BJ (cell line): ENCODE data around the gene UBE2D2. TPM values are rescaled to one million over a fixed set of nuclear protein-coding genes. Genes with fewer than 3 reads are reported as not detected.

ENCODE experiments used
- CTCF ChIA-PET: fragments of 350-600 bp; formaldehyde crosslinking; extraction: SDS; loops from one replicate; lab custom pipeline; 2021; ENCODE audit warnings: antibody characterized with exemption, inconsistent platforms; lab: Yijun Ruan, JAX
- POLR2A ChIA-PET: fragments of 300-600 bp; sonication (Branson Sonifier 250); formaldehyde crosslinking; extraction: SDS; loops from one replicate; lab custom pipeline; 2021; ENCODE audit warnings: antibody characterized with exemption; lab: Charles Lee
- DNase-seq: peaks from one replicate; pipeline ENCODE4 v3.0.0-alpha.2; 2011; ENCODE audit warnings: low read depth
- H3K27me3 ChIP-seq: 2 replicates; pipeline ENCODE4 v1.6.0; 2011; ENCODE audit warnings: low read length; ENCODE audit not compliant: control insufficient read depth, insufficient read depth
- H3K36me3 ChIP-seq: 2 replicates; pipeline ENCODE4 v1.5.1; 2011; ENCODE audit warnings: low read length; ENCODE audit not compliant: control insufficient read depth, insufficient read depth
- H3K4me3 ChIP-seq: 2 replicates; pipeline ENCODE4 v1.5.1; 2011; ENCODE audit warnings: low read depth, mild to moderate bottlenecking, control low read depth, low read length
- polyA plus RNA-seq: library from polyadenylated mRNA; depleted of rRNA; stranded (reverse); fragments of >200 nt; gene quantifications from 2 replicates; pipeline ENCODE4 v1.2.3, GENCODE V29; 2011
- TF ChIP-seq, protein P1 (sequence below): IDR thresholded peaks from 2 replicates; pipeline ENCODE4 v1.5.1; 2011; ENCODE audit warnings: low read depth, mild to moderate bottlenecking, control low read depth, inconsistent platforms, low read length, moderate library complexity; ENCODE audit not compliant: insufficient read depth

UBE2D2 gene
- polyA plus RNA-seq, 1 experiment = 18.2 TPM

DNA sequence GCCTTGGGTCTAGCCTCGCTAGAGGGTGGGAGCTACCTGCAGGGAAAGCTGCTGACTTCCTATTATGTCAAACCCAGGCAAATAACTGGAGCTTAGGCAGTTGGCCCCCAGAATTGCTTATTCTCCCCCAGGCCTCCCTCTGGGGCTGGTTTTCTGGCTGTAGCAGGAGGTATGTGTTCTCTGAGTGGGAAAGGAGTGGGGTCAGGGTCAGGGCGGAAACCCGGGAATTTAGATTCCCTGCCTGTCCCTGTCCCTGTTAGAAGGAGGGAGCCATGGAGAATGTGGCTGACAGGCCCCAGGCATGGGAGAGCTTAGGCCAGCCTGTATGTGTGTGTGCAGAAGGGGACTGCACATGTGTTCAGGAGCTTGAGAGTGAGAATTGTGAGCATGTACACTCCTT is 73.4 kb downstream of the UBE2D2 start:
- POLR2A ChIA-PET = interaction anchor here (0.6 kb wide), 1 partner anchor 57 kb away, joined by 7 read pairs; no protein-coding TSS in a partner anchor

DNA sequence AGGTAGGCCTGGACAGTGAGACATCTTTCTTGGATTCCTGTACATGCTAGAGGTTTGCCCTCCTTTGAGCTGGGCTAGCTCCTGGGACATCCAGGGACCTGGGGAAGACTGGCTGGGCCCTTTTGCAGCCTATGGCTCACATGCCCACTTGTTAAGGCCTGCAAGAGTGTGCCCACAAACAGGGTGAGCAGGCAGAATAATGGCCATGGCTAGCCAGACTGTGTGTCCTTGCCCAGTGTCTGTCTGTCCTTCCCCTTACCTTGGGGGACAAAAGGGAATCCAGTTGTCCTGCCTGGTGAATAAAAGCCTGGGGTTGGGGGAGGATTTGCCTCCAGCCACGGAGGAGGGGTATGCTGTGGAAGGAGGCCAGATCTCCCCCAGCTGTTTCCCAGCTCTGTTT is 74.1 kb downstream of the UBE2D2 start:
- Histone ChIP-seq H3K36me3 (0 out of 2 replicates have a peak, but pooled peaks cover 2% of the 10 kb centered on the region), H3K27me3 (no peaks in the 10 kb centered on the region), H3K4me3 (no peak overlapping the region)
- TF ChIP-seq, protein P1, sequence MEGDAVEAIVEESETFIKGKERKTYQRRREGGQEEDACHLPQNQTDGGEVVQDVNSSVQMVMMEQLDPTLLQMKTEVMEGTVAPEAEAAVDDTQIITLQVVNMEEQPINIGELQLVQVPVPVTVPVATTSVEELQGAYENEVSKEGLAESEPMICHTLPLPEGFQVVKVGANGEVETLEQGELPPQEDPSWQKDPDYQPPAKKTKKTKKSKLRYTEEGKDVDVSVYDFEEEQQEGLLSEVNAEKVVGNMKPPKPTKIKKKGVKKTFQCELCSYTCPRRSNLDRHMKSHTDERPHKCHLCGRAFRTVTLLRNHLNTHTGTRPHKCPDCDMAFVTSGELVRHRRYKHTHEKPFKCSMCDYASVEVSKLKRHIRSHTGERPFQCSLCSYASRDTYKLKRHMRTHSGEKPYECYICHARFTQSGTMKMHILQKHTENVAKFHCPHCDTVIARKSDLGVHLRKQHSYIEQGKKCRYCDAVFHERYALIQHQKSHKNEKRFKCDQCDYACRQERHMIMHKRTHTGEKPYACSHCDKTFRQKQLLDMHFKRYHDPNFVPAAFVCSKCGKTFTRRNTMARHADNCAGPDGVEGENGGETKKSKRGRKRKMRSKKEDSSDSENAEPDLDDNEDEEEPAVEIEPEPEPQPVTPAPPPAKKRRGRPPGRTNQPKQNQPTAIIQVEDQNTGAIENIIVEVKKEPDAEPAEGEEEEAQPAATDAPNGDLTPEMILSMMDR = no peak
- DNase-seq = no peak
- CTCF ChIA-PET = interaction anchor here (0.8 to 17.0 kb wide), 30 partner anchors 9 to 231 kb away, joined by 3 to 498 read pairs (median 6); partner anchors contain the start of gene CXXC5
- POLR2A ChIA-PET = interaction anchor here (0.6 to 1.2 kb wide), 3 partner anchors 13 to 69 kb away, joined by 3 to 9 read pairs (median 9); partner anchors contain the start of gene CXXC5

More for the DNA sequence above, 73.4 kb downstream of the UBE2D2 start:
- DNase-seq = no peak
- Histone ChIP-seq H3K36me3 (0 out of 2 replicates have a peak, but pooled peaks cover 2% of the 10 kb centered on the region), H3K27me3 (no peaks in the 10 kb centered on the region), H3K4me3 (no peak overlapping the region)
- TF ChIP-seq, protein P1 = no peak
- CTCF ChIA-PET = interaction anchor here (0.9 to 17.0 kb wide), 22 partner anchors 12 to 334 kb away, joined by 3 to 498 read pairs (median 6); partner anchors contain the start of gene CXXC5

DNA sequence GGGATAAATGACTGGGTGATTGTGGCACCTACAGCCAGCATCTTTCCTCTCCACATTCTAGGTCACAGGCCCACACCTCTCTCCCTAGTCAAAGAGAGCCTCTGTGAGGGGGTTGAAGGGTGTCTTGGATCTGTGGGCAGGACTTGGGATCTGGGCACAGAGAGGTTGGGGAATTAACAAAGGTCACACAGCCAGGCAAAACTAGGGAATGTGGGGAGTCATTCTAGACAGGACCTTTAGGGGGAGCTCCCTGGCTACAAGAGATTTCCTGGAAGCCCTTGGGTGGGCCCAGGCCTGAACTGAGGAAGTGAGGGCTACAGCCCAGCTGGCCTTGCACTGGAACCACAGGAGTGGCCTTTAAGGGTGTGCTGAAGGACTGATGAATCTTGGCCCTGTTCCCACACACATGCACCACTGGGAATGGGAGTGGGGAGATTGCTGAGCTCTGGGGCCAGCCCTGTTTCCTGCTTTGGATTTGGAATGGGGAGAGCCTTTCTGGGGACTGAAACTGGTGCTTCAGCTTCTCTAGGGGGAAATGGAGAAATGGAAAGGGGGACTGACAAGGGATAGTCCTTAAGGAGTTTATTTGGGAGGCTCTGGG is 74.6 kb downstream of the UBE2D2 start:
- DNase-seq = peak; percentile 71
- CTCF ChIA-PET = interaction anchor here (0.5 to 17.0 kb wide), 33 partner anchors 9 to 230 kb away, joined by 3 to 498 read pairs (median 5); partner anchors contain the start of gene CXXC5
- TF ChIP-seq, protein P1 = peak; percentile 79
- no peak overlapping the region for H3K4me3 ChIP-seq
- 0 out of 2 replicates have a peak, but pooled peaks cover 2% of the 10 kb centered on the region for H3K36me3 ChIP-seq
- no peaks in the 10 kb centered on the region for H3K27me3 ChIP-seq
- POLR2A ChIA-PET = interaction anchor here (0.6 to 1.2 kb wide), 3 partner anchors 12 to 69 kb away, joined by 3 to 9 read pairs (median 9); partner anchors contain the start of gene CXXC5

DNA sequence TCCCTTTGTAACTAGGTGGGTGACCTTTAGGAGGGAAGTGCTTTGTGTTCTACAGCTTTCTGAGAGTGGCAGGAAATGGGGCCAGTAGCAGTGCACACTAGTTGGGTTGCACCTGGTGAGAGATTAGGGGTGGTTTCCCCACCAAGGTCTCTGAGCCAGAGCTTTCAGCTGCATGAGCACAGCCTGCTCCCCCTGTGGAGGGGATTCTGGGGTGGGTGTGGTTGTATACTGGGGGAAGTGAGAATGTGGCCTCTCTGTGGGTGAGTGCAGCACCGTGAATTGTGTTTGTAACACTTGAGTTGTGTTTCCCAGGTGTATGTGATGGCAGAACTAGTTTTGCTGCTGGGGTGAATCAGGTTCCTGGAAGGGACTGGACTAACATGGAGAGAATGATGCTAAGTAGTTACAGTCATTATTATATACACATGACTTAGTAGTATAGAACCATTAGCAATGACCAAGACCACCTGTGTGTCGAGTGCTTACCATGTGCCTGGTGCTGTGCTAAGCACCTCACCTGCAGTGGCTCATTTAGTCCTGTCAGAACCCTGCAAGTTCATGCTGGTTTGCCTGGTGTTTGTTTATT is 75.2 kb downstream of the UBE2D2 start:
- TF ChIP-seq, protein P1 = no peak
- DNase-seq = no peak
- POLR2A ChIA-PET = interaction anchor here (0.9 to 1.2 kb wide), 3 partner anchors 12 to 25 kb away, joined by 3 to 9 read pairs (median 3); partner anchors contain the start of gene CXXC5
- H3K36me3 ChIP-seq = 0 out of 2 replicates have a peak, but pooled peaks cover 2% of the 10 kb centered on the region
- no peak overlapping the region for H3K4me3 ChIP-seq
- no peaks in the 10 kb centered on the region for H3K27me3 ChIP-seq
- CTCF ChIA-PET = interaction anchor here (0.5 to 17.0 kb wide), 29 partner anchors 10 to 230 kb away, joined by 3 to 498 read pairs (median 6); partner anchors contain the start of gene CXXC5
